Measurements from ENCODE around the gene AAMP.

GRCh38 chr2:218216336-218216673, 53.6 kb downstream of the AAMP start:
- TF ChIP-seq MYC (IDR thresholded peaks at IDR 0.05; ENCODE audit: low read depth, low read length), result no peak
- TF ChIP-seq, protein P1, sequence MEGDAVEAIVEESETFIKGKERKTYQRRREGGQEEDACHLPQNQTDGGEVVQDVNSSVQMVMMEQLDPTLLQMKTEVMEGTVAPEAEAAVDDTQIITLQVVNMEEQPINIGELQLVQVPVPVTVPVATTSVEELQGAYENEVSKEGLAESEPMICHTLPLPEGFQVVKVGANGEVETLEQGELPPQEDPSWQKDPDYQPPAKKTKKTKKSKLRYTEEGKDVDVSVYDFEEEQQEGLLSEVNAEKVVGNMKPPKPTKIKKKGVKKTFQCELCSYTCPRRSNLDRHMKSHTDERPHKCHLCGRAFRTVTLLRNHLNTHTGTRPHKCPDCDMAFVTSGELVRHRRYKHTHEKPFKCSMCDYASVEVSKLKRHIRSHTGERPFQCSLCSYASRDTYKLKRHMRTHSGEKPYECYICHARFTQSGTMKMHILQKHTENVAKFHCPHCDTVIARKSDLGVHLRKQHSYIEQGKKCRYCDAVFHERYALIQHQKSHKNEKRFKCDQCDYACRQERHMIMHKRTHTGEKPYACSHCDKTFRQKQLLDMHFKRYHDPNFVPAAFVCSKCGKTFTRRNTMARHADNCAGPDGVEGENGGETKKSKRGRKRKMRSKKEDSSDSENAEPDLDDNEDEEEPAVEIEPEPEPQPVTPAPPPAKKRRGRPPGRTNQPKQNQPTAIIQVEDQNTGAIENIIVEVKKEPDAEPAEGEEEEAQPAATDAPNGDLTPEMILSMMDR (IDR thresholded peaks at IDR 0.05; ENCODE audit: extremely low read depth in 1 of 2, insufficient read depth in 1 of 2, low read depth in 1 of 2, low read length in 2 of 2), result no peak

Data from endothelial cell of umbilical vein (primary cell).